Activated CD8-positive, alpha-beta memory T cell treated with anti-CD3 and anti-CD28 coated beads for 36 hours (primary cell): ENCODE measurements around the gene DBI. TPM values are rescaled to one million over a fixed set of nuclear protein-coding genes. Genes with fewer than 3 reads are reported as not detected.

Source experiments
- CTCF ChIA-PET: fragments of 350-600 bp; sonication (Branson Sonifier 250); formaldehyde crosslinking; loops from one replicate; lab custom pipeline; 2021; ENCODE audit warnings: antibody characterized with exemption; lab: Charles Lee
- POLR2A ChIA-PET: fragments of 350-600 bp; sonication (Branson Sonifier 250); formaldehyde crosslinking; loops from one replicate; lab custom pipeline; 2021; ENCODE audit warnings: antibody characterized with exemption; lab: Charles Lee
- total RNA-seq, 2 experiments: library from RNA; stranded (reverse); gene quantifications; one replicate each; pipeline ENCODE4 v1.2.3, GENCODE V29; 2021

Gene DBI
- 100 to 1,000 TPM; 161 to 169 TPM for total RNA-seq

DNA sequence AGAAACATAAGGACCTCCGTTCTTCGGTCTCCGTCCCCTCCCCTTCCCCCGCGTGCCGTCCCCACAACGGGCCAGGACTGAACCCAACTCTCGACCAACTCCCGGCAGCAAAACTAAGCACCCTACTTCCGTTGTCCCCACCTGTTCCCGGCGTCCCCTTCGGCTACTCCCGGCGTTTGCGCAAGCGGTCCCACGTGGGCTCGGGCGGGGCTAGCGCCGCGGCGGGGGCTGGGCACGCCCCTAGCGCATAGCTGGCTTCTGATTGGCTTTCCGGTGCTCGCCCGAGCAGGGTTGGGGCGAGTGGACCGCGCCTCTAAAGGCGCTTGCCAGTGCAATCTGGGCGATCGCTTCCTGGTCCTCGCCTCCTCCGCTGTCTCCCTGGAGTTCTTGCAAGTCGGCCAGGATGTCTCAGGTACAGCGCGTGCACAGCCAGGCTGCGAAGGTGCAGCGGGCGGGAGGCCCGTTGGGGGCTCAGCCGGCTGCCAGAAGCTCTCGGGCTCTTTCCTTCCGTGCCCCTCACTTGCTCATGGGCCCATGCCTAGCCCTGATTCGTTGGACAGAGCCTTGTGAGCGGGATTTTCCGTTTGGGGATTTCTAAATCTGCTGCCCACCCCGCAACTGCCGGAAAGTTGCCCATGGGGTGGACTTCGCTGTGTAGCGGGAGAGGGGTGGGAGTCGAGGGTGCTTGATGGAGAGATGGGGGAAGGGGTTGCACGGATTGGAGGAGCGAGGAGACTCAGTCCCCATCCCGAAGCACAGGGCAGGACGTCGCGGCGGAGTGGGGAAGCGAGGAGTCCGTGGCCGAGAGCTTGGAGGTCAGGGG, at the start of gene DBI, which contains the start of gene C2orf76:
TSS of gene DBI (plus strand) at position 329 of the 823 bp plus-strand sequence. CDS start at position 404, 75 bp downstream.
TSS of gene C2orf76 (minus strand) at position 186 of the 823 bp plus-strand sequence. CDS start 26,875 bp downstream, outside the sequence.
- ChIA-PET CTCF (no interaction called here), POLR2A (interaction anchor here (2.1 kb wide), 1 partner anchor 311 kb away, joined by 7 read pairs; the partner anchor contains the start of gene TMEM177)

DNA sequence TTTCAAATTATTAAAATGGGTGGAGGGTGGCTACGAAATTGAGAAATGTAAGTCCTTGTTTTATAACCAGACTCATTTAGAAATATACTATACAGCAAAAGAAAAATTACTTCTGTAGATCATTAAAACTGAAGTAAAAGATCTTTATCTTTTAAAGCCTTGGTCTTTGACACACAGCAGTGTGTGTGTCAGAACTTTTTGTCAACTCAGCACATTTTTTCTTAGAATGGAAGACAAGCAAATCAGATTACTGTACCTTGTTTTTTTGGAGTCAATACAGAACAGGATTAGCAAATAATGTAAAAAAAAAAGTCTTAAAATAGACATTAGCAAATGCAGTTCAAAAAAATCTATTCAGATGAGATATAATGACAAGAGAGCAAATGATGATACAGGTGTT, 49.2 kb upstream of the DBI start:
- CTCF ChIA-PET, result no interaction called here
- POLR2A ChIA-PET, result no interaction called here

DNA sequence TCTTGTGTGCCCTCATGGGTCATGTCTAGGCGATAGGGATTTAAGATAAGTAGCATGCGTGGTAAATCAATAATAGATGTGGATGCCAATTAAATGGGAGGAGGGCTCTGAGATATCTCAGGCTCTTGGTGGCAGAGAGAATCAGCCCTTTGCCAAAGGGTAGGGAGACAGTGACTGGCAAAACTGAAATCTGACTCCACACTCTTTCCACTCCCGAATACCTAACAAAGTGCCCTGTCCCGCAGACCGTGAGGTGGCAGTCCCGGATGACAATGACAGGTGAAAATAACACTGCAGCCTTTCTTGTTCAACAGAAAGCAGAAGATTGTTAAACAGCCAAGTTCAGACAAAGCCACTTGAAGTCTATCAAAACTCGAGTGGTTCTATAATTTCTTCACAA, 47.2 kb upstream of the DBI start:
- POLR2A ChIA-PET, result no interaction called here
- CTCF ChIA-PET, result no interaction called here

DNA sequence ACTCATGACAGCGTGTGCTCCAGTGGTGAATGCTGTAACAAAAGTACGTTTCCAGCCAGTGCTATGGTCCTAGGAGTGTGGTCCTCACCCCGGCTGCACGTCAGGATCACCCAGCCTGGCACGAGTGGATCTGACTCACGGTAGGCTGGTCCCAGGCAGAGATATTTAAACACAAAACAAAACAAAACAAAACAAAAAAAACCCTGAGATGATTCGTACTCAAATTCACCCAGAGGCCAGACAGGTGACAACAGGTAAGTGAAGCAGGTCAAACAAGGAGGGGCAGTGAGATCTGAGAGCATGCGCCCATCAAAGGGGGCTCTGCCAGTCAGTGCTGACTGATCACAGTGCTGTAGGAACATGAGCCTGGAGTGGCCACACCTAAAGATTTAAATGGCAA, 43.3 kb upstream of the DBI start:
- CTCF ChIA-PET, result no interaction called here
- POLR2A ChIA-PET, result no interaction called here

- POLR2A ChIA-PET, result no interaction called here
- CTCF ChIA-PET, result no interaction called here
These were observed 42.0 kb upstream of the DBI start for GRCh38 chr2:119324685-119325270.

GRCh38 chr2:119326938-119327337, 39.8 kb upstream of the DBI start:
- CTCF ChIA-PET, result no interaction called here
- POLR2A ChIA-PET, result no interaction called here

- ChIA-PET CTCF (no interaction called here), POLR2A (no interaction called here)
These were observed 39.3 kb upstream of the DBI start for GRCh38 chr2:119327431-119327830.

DNA sequence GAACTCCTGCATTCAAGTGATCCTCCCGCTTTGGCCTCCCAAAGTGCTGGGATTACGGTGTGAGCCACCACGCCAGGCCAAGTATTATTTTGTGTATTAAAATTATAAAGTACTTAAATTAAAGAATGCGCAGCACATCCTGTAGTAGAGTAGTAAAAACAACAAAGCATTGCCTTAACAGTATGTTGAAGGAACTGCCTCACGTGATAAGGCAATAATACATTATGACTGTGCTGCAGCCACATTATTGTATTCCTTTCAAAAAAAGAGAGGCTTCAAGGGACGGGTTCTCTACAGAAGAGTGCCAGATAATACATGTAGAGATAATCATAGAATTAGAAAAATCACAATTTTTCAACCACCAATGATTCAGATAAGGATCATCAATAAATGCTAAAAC, 33.8 kb upstream of the DBI start:
- ChIA-PET CTCF (no interaction called here), POLR2A (no interaction called here)

DNA sequence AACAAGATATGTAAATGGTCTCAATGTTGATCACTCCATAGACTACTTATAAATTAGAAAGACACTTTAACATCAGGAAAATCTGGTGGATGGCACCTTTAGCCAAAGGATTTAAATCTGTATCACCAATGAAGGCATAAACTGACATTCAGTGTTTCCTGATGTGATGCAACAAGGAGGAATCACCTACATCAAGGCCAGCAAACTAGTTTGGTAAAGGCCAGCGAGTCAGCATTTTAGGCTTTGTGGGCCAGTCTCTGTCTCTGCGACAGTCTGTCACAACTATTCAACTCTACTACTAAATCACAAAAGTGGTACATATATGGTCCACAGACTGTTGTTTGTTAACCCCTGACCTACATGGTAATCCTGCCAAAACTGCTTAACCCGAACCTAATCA, 33.4 kb upstream of the DBI start:
- CTCF ChIA-PET, result no interaction called here
- POLR2A ChIA-PET, result no interaction called here

DNA sequence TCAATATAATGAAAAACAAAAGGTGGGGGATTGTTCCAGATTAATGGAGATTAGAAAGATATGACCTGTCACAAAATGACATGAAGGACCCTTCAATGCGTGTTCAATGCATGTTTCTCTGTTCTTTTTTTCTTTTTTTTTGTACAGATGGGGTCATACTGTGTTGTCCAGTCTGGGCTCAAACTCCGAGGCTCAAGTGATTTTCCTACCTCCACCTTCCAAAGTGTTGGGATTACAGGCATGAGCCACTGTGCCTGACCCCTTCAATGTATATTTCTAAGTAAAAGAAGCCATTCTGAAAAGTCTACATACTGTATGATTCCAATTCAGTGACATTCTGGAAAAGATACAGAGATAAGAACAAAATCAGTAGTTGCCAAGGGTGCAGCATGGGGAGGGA, 32.9 kb upstream of the DBI start:
- CTCF ChIA-PET, result no interaction called here
- POLR2A ChIA-PET, result no interaction called here

GRCh38 chr2:119337749-119338148, 29.0 kb upstream of the DBI start:
- ChIA-PET CTCF (no interaction called here), POLR2A (no interaction called here)

DNA sequence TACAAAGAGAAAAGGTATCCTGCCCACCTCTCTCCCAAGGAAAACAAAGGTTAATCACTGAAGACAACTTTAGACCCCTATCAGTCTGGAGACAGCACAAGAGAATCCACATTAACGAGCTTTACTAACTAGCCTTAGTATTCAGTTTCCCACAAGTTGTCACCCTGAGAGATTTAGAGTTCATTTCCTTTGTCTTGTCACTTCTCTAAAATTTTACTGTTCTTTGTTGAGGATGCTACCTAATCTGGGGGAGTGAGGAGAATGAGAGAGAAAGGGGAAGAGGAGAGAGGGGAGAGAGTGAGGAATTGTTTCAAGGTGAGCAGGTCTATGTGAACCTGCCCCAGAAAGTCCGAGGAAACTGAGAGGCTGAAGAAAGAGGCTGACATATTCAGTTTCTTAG, 28.5 kb upstream of the DBI start:
- ChIA-PET CTCF (no interaction called here), POLR2A (no interaction called here)

DNA sequence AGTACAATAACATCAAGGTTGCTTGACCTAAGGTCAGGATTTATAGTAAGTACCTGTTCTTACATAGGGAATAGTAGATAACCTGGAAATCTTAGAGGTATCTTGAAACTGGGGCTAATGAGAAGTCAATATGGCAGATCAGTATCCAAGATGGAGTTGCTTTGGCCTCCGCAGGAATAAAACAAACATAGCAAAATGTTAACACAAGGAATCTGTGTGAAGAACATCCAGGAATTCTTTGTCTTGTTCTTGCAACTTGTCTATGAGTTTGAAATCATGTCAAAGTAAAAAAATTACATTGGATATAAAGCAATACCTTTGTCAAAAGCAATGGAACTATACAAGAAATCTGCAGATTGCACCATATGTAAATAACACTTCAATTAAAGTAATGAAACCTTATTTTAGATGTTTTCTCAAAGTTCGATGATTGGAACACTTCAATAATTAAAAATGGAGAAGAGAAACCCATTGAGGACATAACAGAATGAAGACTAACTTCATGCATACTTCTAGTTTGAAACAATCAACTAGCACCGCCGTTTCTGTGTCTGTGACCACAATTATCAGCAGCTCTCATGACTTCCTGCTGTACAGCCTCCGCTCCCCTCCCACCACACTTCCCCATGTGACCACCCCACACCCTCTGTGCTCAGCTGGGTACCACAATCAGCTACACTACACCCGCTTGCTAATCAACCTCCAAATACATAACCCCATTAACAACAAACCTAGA, 27.8 kb upstream of the DBI start:
- POLR2A ChIA-PET, result interaction anchor here (0.7 kb wide), 1 partner anchor 819 kb away, joined by 4 read pairs; no protein-coding TSS in a partner anchor
- CTCF ChIA-PET, result interaction anchor here (0.5 kb wide), 1 partner anchor 18 kb away, joined by 5 read pairs; no protein-coding TSS in a partner anchor

GRCh38 chr2:119339562-119339923, 27.2 kb upstream of the DBI start:
- POLR2A ChIA-PET, result interaction anchor here (0.7 kb wide), 1 partner anchor 820 kb away, joined by 4 read pairs; no protein-coding TSS in a partner anchor
- CTCF ChIA-PET, result no interaction called here

GRCh38 chr2:119341684-119342083, 25.1 kb upstream of the DBI start:
- ChIA-PET POLR2A (no interaction called here), CTCF (no interaction called here)

- CTCF ChIA-PET, result no interaction called here
- POLR2A ChIA-PET, result no interaction called here
These were observed 17.5 kb upstream of the DBI start for GRCh38 chr2:119349289-119349688.

DNA sequence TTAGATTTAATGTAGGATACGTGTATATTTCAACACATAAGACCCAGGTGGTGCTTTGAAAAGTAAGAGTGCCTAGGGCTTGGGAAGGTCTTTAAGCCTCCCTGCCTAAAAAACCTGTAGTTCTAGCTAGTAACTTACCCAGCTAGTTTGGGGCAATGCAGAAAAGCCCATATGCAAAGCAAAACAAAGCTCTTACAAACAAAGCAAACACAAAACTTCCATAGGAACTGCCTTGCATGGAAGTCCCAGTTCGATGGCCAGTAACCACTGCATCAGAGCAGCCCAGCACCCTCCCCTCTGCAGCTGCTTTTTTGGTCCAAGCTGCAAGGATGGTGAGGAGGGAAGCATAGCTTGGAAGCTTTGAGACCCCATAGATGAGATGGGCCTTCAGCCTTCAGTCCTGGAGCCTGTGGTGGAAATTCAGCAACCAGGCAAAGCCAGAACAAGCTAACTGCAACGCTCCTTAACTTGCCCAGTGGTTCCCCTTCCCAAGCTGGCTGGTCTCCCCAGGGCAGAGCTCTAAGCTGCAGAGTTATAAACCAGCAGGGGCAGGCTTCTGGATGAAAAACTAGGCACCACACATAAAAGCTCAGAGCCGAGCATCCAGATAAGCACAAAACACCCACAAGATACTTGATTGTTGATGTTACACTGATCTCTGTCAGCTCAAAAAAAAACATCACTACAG, 16.3 kb upstream of the DBI start:
- ChIA-PET CTCF (no interaction called here), POLR2A (no interaction called here)

GRCh38 chr2:119352357-119352756, 14.4 kb upstream of the DBI start:
- CTCF ChIA-PET, result no interaction called here

DNA sequence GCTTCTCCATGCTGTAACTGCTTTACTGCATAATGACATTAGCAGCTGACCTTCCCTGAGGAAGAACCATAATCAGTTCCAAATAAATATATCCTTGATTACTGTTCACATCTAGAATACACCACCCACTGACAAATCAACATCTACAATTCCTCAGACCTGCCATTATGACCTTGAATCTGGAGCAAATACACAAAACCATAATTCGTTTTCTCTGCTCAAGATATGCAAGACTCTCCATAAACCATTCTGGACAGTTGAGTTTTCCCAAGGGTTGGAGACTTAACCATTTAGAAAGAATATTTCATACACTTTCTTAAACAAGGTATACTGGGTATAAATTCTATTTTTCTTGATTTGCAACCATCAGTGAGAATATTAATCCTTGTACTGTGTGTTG, 11.9 kb upstream of the DBI start:
- ChIA-PET POLR2A (no interaction called here), CTCF (no interaction called here)

More at GRCh38 chr2:119352357-119352756, 14.4 kb upstream of the DBI start:
- POLR2A ChIA-PET, result no interaction called here

DNA sequence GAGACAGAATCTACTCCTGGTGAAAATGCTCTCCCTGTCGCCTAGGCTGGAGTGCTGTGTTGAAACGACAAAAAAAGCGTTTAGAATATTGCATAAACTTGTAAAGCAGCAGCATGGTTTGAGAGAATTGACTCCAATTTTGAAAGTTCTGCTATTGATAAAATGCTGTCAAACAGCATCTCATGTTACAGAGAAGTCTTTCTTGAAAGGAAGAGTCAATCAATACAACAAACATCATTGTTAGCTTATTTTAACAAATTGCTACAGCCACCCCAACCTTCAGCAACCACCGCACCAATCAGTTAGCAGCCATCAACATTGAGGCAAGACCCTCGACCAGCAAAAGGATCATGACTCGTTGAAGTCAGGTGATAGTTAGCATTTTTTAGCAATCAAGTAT, 7.0 kb upstream of the DBI start:
- ChIA-PET POLR2A (no interaction called here), CTCF (no interaction called here)
